GM20000 (cell line): ENCODE data around the gene HLF.

Experiments used
- DNase-seq: peaks from one replicate; pipeline ENCODE4 v3.0.0; 2012; ENCODE audit warnings: low spot score
- CTCF ChIP-seq: IDR thresholded peaks from 2 replicates; pipeline ENCODE4 v1.5.1; 2012; ENCODE audit warnings: mild to moderate bottlenecking, control low read depth; ENCODE audit errors: extremely low read depth, missing control alignments

The HLF gene

GRCh38 chr17:55305321-55306087 is 40.7 kb downstream of the HLF start:
- TF ChIP-seq CTCF: no peak
- no peak for DNase-seq

- no peak for TF ChIP-seq CTCF
- DNase-seq: no peak
Measured at GRCh38 chr17:55307879-55308278, 43.1 kb downstream of the HLF start.

GRCh38 chr17:55308613-55309391 is 44.0 kb downstream of the HLF start:
- no peak for DNase-seq
- TF ChIP-seq CTCF: no peak

GRCh38 chr17:55311767-55312375 is 47.1 kb downstream of the HLF start:
- DNase-seq: no peak
- TF ChIP-seq CTCF: no peak

GRCh38 chr17:55312852-55313251 is 48.1 kb downstream of the HLF start:
- no peak for TF ChIP-seq CTCF
- no peak for DNase-seq

GRCh38 chr17:55314061-55314783 is 49.5 kb downstream of the HLF start:
- DNase-seq: no peak
- no peak for TF ChIP-seq CTCF
